H1 (cell line): ENCODE measurements around the gene PPRC1. TPM values are rescaled to one million over a fixed set of nuclear protein-coding genes. Genes with fewer than 3 reads are reported as not detected.

Source experiments
- CTCF ChIA-PET: fragments of 300-600 bp; sonication (Branson Sonifier 250); formaldehyde crosslinking; loops from one replicate; lab custom pipeline; 2021; ENCODE audit not compliant: partially characterized antibody; lab: Charles Lee
- POLR2A ChIA-PET: fragments of 300-600 bp; sonication (Branson Sonifier 250); formaldehyde crosslinking; loops from one replicate; lab custom pipeline; 2021; ENCODE audit warnings: inconsistent platforms; ENCODE audit not compliant: partially characterized antibody; lab: Charles Lee
- DNase-seq, 2 experiments: peaks; one replicate each; pipeline versions ENCODE4 v3.0.0 to v3.0.0-alpha.2; 2010 to 2022; ENCODE audit warnings: low spot score in 2 of 2, low read depth in 1 of 2, mixed read lengths in 1 of 2
- FAIRE-seq: peaks from 2 replicates; lab custom pipeline; 2011; peaks lifted over from hg19 to GRCh38; lab: Jason Lieb, UNC
- H2AFZ ChIP-seq: 2 replicates; pipeline ENCODE4 v1.8.1; 2012; ENCODE audit warnings: low read length, inconsistent platforms
- H2AK5ac ChIP-seq: 2 replicates; pipeline ENCODE4 v1.6.1; 2013; ENCODE audit warnings: low read depth, low read length
- H2BK120ac ChIP-seq: replicated peaks from 2 replicates; pipeline ENCODE3; 2013; ENCODE audit warnings: low read depth, low read length, inconsistent platforms
- H2BK12ac ChIP-seq: 2 replicates; pipeline ENCODE4 v1.6.1; 2013; ENCODE audit warnings: low read depth, low read length
- H2BK15ac ChIP-seq: 2 replicates; pipeline ENCODE4 v1.6.1; 2013; ENCODE audit warnings: low read length
- H2BK20ac ChIP-seq: 2 replicates; pipeline ENCODE4 v1.6.1; 2013; ENCODE audit warnings: low read length
- H2BK5ac ChIP-seq: 2 replicates; pipeline ENCODE4 v1.6.1; 2013; ENCODE audit warnings: low read depth, low read length
- H3K14ac ChIP-seq: 2 replicates; pipeline ENCODE4 v1.6.1; 2013; ENCODE audit warnings: inconsistent platforms; ENCODE audit not compliant: insufficient read length
- H3K18ac ChIP-seq: 2 replicates; pipeline ENCODE4 v1.6.1; 2013; ENCODE audit warnings: low read length; ENCODE audit errors: extremely low read depth
- H3K23ac ChIP-seq: 2 replicates; pipeline ENCODE4 v1.6.1; 2013; ENCODE audit warnings: inconsistent platforms; ENCODE audit not compliant: insufficient read length
- H3K23me2 ChIP-seq: 2 replicates; pipeline ENCODE4 v1.6.1; 2013; ENCODE audit warnings: low read depth, low read length
- H3K27ac ChIP-seq: 2 replicates; pipeline ENCODE4 v1.6.1; 2011; ENCODE audit warnings: low read depth, low read length, inconsistent platforms
- H3K27me3 ChIP-seq, 4 experiments: replicated peaks in 1 of 4; 1 replicate in 1 of 4; 2 replicates in 3 of 4; pipeline versions ENCODE4 v1.6.1 to v1.8.1; 2011 to 2013; ENCODE audit warnings: low read length in 3 of 4, mild to moderate bottlenecking in 3 of 4, inconsistent platforms in 2 of 4, mixed read lengths in 2 of 4, moderate library complexity in 1 of 4; ENCODE audit not compliant: control insufficient read depth in 3 of 4, insufficient read depth in 3 of 4; ENCODE audit errors: extremely low read depth in 1 of 4
- H3K36me3 ChIP-seq, 4 experiments: 2 replicates each; pipeline versions ENCODE4 v1.6.1 to v1.8.1; 2011 to 2013; ENCODE audit warnings: mild to moderate bottlenecking in 4 of 4, low read length in 3 of 4, moderate library complexity in 2 of 4, control low read depth in 1 of 4, inconsistent platforms in 1 of 4; ENCODE audit not compliant: insufficient read depth in 4 of 4, control insufficient read depth in 2 of 4
- H3K4ac ChIP-seq: replicated peaks from 2 replicates; pipeline ENCODE3; 2013; ENCODE audit warnings: low read length, low read depth, mixed read lengths, inconsistent platforms; ENCODE audit not compliant: insufficient read length
- H3K4me1 ChIP-seq, 4 experiments: replicated peaks in 1 of 4; 1 replicate in 1 of 4; 2 replicates in 3 of 4; pipeline versions ENCODE4 v1.6.1 to v1.8.1; 2011 to 2013; ENCODE audit warnings: low read length in 3 of 4, inconsistent platforms in 2 of 4, mixed read lengths in 1 of 4; ENCODE audit not compliant: insufficient read depth in 4 of 4, control insufficient read depth in 3 of 4
- H3K4me2 ChIP-seq, 2 experiments: 2 replicates each; pipeline versions ENCODE4 v1.6.1 to v1.8.1; 2011 to 2013; ENCODE audit warnings: low read depth in 2 of 2, low read length in 2 of 2, control low read depth in 1 of 2, inconsistent platforms in 1 of 2, mild to moderate bottlenecking in 1 of 2; ENCODE audit not compliant: insufficient read depth in 1 of 2
- H3K4me3 ChIP-seq, 4 experiments: fragments of 200-600, 300-600 bp in 1 of 4; sonication (generic), shearing (Covaris generic), sonication (Bioruptor Twin) in 1 of 4; 2 replicates each; pipeline versions ENCODE4 v1.5.1 to v1.8.1; 2011 to 2016; ENCODE audit warnings: low read length in 4 of 4, low read depth in 3 of 4, control low read depth in 2 of 4, inconsistent platforms in 2 of 4, mild to moderate bottlenecking in 2 of 4, mixed read lengths in 1 of 4, moderate library complexity in 1 of 4; ENCODE audit not compliant: insufficient read depth in 2 of 4; ENCODE audit errors: extremely low read depth in 1 of 4
- H3K56ac ChIP-seq: replicated peaks from 2 replicates; pipeline ENCODE3; 2013; ENCODE audit warnings: low read depth, mild to moderate bottlenecking, mixed read lengths, low read length, inconsistent platforms; ENCODE audit not compliant: insufficient read length
- H3K79me1 ChIP-seq: 2 replicates; pipeline ENCODE4 v1.6.1; 2013; ENCODE audit warnings: low read depth, low read length, control low read depth
- H3K79me2 ChIP-seq, 2 experiments: 2 replicates each; pipeline versions ENCODE4 v1.6.1 to v1.8.1; 2012 to 2013; ENCODE audit warnings: low read length in 2 of 2, mild to moderate bottlenecking in 2 of 2, inconsistent platforms in 1 of 2; ENCODE audit not compliant: insufficient read depth in 2 of 2, control insufficient read depth in 1 of 2
- H3K9ac ChIP-seq, 4 experiments: replicated peaks in 1 of 4; 1 replicate in 1 of 4; 2 replicates in 3 of 4; pipeline versions ENCODE4 v1.6.1 to v1.8.1; 2011 to 2013; ENCODE audit warnings: low read depth in 3 of 4, low read length in 3 of 4, control low read depth in 2 of 4, mild to moderate bottlenecking in 2 of 4, moderate library complexity in 2 of 4, inconsistent platforms in 1 of 4; ENCODE audit errors: extremely low read depth in 1 of 4
- H3K9me3 ChIP-seq, 2 experiments: 2 replicates each; pipeline versions ENCODE4 v1.6.1 to v1.8.1; 2012 to 2013; ENCODE audit warnings: mild to moderate bottlenecking in 2 of 2, moderate library complexity in 2 of 2, control low read depth in 1 of 2, inconsistent platforms in 1 of 2, low read depth in 1 of 2, low read length in 1 of 2, mixed read lengths in 1 of 2; ENCODE audit not compliant: insufficient read depth in 2 of 2
- H4K20me1 ChIP-seq, 2 experiments: replicated peaks in 1 of 2; 2 replicates each; pipeline versions ENCODE3 to v1.8.1; 2011 to 2013; ENCODE audit warnings: inconsistent platforms in 2 of 2, low read length in 2 of 2, mild to moderate bottlenecking in 1 of 2; ENCODE audit not compliant: insufficient read depth in 2 of 2, control insufficient read depth in 1 of 2
- H4K5ac ChIP-seq: 2 replicates; pipeline ENCODE4 v1.6.1; 2013; ENCODE audit warnings: low read length, low read depth, mixed read lengths, inconsistent platforms; ENCODE audit not compliant: insufficient read length
- H4K8ac ChIP-seq: 2 replicates; pipeline ENCODE4 v1.8.0; 2013; ENCODE audit warnings: mild to moderate bottlenecking, moderate library complexity, low read length, inconsistent platforms; ENCODE audit not compliant: insufficient read depth; ENCODE audit errors: extremely low read depth
- H4K91ac ChIP-seq: replicated peaks from 2 replicates; pipeline ENCODE3; 2013; ENCODE audit warnings: low read length, mixed read lengths, inconsistent platforms; ENCODE audit not compliant: insufficient read length
- BRCA1 ChIP-seq: IDR thresholded peaks from 2 replicates; pipeline ENCODE4 v1.6.1; 2012; ENCODE audit warnings: low read depth, low read length, improper control_type of control experiment
- CHD1 ChIP-seq: IDR thresholded peaks from 2 replicates; pipeline ENCODE4 v1.6.1; 2012; ENCODE audit warnings: low read depth, low read length, improper control_type of control experiment
- CTCF ChIP-seq, 3 experiments: IDR thresholded peaks; 1 replicate in 2 of 3; 2 replicates in 1 of 3; pipeline versions ENCODE4 v1.5.1 to v1.6.1; 2011; ENCODE audit warnings: low read length in 3 of 3, mild to moderate bottlenecking in 3 of 3, inconsistent platforms in 2 of 3, low read depth in 1 of 3, moderate library complexity in 1 of 3; ENCODE audit not compliant: insufficient read depth in 1 of 3; ENCODE audit errors: control extremely low read depth in 1 of 3
- EGR1 ChIP-seq: IDR thresholded peaks from 2 replicates; pipeline ENCODE4 v1.6.1; 2011; ENCODE audit warnings: low read depth, low read length, borderline replicate concordance
- EP300 ChIP-seq, 2 experiments: IDR thresholded peaks; 1 replicate in 1 of 2; 2 replicates in 1 of 2; pipeline ENCODE4 v1.6.1; 2011 to 2012; ENCODE audit warnings: low read depth in 2 of 2, low read length in 2 of 2, mild to moderate bottlenecking in 2 of 2, borderline replicate concordance in 1 of 2, inconsistent platforms in 1 of 2, moderate library complexity in 1 of 2
- FOSL1 ChIP-seq: IDR thresholded peaks from 2 replicates; pipeline ENCODE4 v1.6.1; 2011; ENCODE audit warnings: mild to moderate bottlenecking, low read depth, low read length, moderate library complexity; ENCODE audit not compliant: insufficient read depth
- KDM5A ChIP-seq: fragments of 200-600 bp; IDR thresholded peaks from 2 replicates; pipeline ENCODE4 v1.7.1; 2012; ENCODE audit warnings: mild to moderate bottlenecking, low read length, inconsistent platforms, mixed read lengths
- RNF2 ChIP-seq: fragments of 200-900, 300-1000 bp; sonication (generic); IDR thresholded peaks from 2 replicates; pipeline ENCODE4 v1.7.1; 2016; ENCODE audit warnings: borderline replicate concordance, low read depth, mild to moderate bottlenecking, antibody characterized with exemption, low read length; ENCODE audit not compliant: poor library complexity, severe bottlenecking; ENCODE audit errors: missing control alignments
- SIN3A ChIP-seq, 2 experiments: IDR thresholded peaks in 1 of 2; conservative IDR thresholded peaks in 1 of 2; 2 replicates each; pipeline ENCODE4 v1.6.1; 2011 to 2012; ENCODE audit warnings: low read length in 2 of 2, improper control_type of control experiment in 1 of 2, low read depth in 1 of 2, mild to moderate bottlenecking in 1 of 2
- TAF7 ChIP-seq: optimal IDR thresholded peaks from 2 replicates; pipeline ENCODE3; 2011; ENCODE audit warnings: low read depth, mild to moderate bottlenecking, inconsistent platforms, low read length, moderate library complexity, borderline replicate concordance
- YY1 ChIP-seq: IDR thresholded peaks from 2 replicates; pipeline ENCODE4 v1.6.1; 2011; ENCODE audit warnings: low read depth, mild to moderate bottlenecking, low read length
- WGBS, 2 experiments: shearing (Covaris generic) in 1 of 2; methylation state at CpG; one replicate each; pipeline versions ENCODE4 v1.1.6 to v1.1.7; 2013 to 2015; ENCODE audit warnings: low lambda C conversion rate in 2 of 2, mixed read lengths in 2 of 2, inconsistent platforms in 1 of 2, low coverage in 1 of 2, missing lambda C conversion rate in 1 of 2; ENCODE audit not compliant: insufficient replicate concordance in 2 of 2, insufficient coverage in 1 of 2, insufficient read length in 1 of 2; ENCODE audit errors: extremely low coverage in 1 of 2, missing lambda C conversion rate in 1 of 2; 5-methylcytosine and 5-hydroxymethylcytosine counted together
- polyA plus RNA-seq, 7 experiments: library from polyadenylated mRNA; depleted of rRNA in 3 of 7; stranded (reverse) in 5 of 7; unstranded in 2 of 7; fragments of >200 nt in 5 of 7; fragments of 200-250 nt in 2 of 7; gene quantifications; 1 replicate in 5 of 7; 2 replicates in 1 of 7; 4 replicates in 1 of 7; pipeline versions ENCODE4 v1.2.1 to v1.2.3, GENCODE V29; 2011 to 2013; ENCODE audit warnings: missing spikeins in 2 of 7, mixed read lengths in 2 of 7
- total RNA-seq: library from RNA; stranded (reverse); fragmentation: NEBNext Ultra II Directional; extraction: Animal tissue kit (Norgen Biotek cat#: 25700); gene quantifications from 2 replicates; pipeline ENCODE4 v1.2.1, GENCODE V29; 2021

The PPRC1 gene
- total and polyA plus RNA-seq, 2 of the 8 experiments (the other 6 are each of a cell fraction or from before 2014, with no cell fraction given) = 46.5 to 88.4 TPM

- Histone ChIP-seq H2BK12ac (no peak overlapping the region), H4K5ac (no peak overlapping the region), H3K27ac (no peak overlapping the region), H2BK20ac (no peak overlapping the region), H3K23ac (no peak overlapping the region), H4K20me1 (no peaks in the 10 kb centered on the region), H2AK5ac (no peak overlapping the region), H3K56ac (no peak overlapping the region), H3K4me1 (no peaks in the 10 kb centered on the region), H2BK120ac (no peak overlapping the region), H2BK15ac (no peak overlapping the region), H3K18ac (no peak overlapping the region), H3K4ac (no peak overlapping the region), H3K36me3 (no peaks in the 10 kb centered on the region; a peak in 1 of 8 replicates), H4K8ac (no peak overlapping the region), H3K27me3 (no peaks in the 10 kb centered on the region), H3K4me2 (no peak overlapping the region), H4K91ac (no peak overlapping the region), H2AFZ (no peak overlapping the region), H3K4me3 (no peak overlapping the region), H3K79me1 (no peaks in the 10 kb centered on the region), H3K79me2 (no peaks in the 10 kb centered on the region), H3K23me2 (no peaks in the 10 kb centered on the region), H3K9ac (no peak overlapping the region), H3K9me3 (no peaks in the 10 kb centered on the region), H2BK5ac (no peak overlapping the region), H3K14ac (no peak overlapping the region)
- FAIRE-seq (no peak), DNase-seq (no peak)
- WGBS, 2 experiments = 89% methylated on average over 5 of the region's 8 CpGs; no CpG with 5 or more reads in 1 of the 2 experiments
- POLR2A ChIA-PET = interaction anchor here (0.6 to 1.9 kb wide), 3 partner anchors 18 to 182 kb away, joined by 3 to 5 read pairs (median 4); no protein-coding TSS in a partner anchor
- CTCF ChIA-PET = interaction anchor here (0.7 to 1.2 kb wide), 2 partner anchors 14 to 23 kb away, joined by 3 to 9 read pairs; no protein-coding TSS in a partner anchor
- TF ChIP-seq TAF7 (no peak), RNF2 (no peak), KDM5A (no peak), BRCA1 (no peak), CHD1 (no peak), FOSL1 (no peak), EGR1 (no peak), CTCF (IDR thresholded peaks at IDR 0.05; ENCODE audit: control extremely low read depth in 1 of 3, insufficient read depth in 1 of 3, low read depth in 1 of 3, low read length in 3 of 3) (no peak), EP300 (IDR thresholded peaks at IDR 0.05; ENCODE audit: borderline replicate concordance in 1 of 2, low read depth in 2 of 2, low read length in 2 of 2) (no peak), YY1 (no peak), SIN3A (conservative IDR thresholded peaks at IDR 0.05 in 1 of 2, IDR thresholded peaks at IDR 0.05 in 1 of 2; ENCODE audit: low read depth in 1 of 2, low read length in 2 of 2) (no peak)
These were observed 46.6 kb upstream of the PPRC1 start for GRCh38 chr10:102086196-102086595.
